RWPE2 (cell line): ENCODE measurements around the gene GLMP.
A peak's percentile ranks its signal among the peaks of the same experiment; 100 is the strongest.

Experiments used
- ATAC-seq: fragments of 200-7000 bp; cut with Tn5 transposase; 3 replicates; pipeline ENCODE4 v1.9.1; 2021; ENCODE audit warnings: low read depth
- DNase-seq: peaks from one replicate; pipeline ENCODE4 v3.0.0-alpha.2; 2020; ENCODE audit warnings: low spot score
- H3K27ac ChIP-seq: fragments of 450-650 bp; 2 replicates; pipeline ENCODE4 v1.5.1; 2017; ENCODE audit warnings: mild to moderate bottlenecking; ENCODE audit not compliant: poor library complexity, severe bottlenecking
- H3K27me3 ChIP-seq: fragments of 250-450 bp; sonication (Bioruptor Pico); 2 replicates; pipeline ENCODE4 v1.5.1; 2021; ENCODE audit warnings: mild to moderate bottlenecking, moderate library complexity; ENCODE audit not compliant: insufficient read depth, poor library complexity, severe bottlenecking
- H3K36me3 ChIP-seq: fragments of 250-450 bp; sonication (Bioruptor Pico); 2 replicates; pipeline ENCODE4 v1.5.1; 2020; ENCODE audit warnings: low read depth, mild to moderate bottlenecking, moderate library complexity
- H3K4me1 ChIP-seq: fragments of 250-450 bp; sonication (Bioruptor Pico); 2 replicates; pipeline ENCODE4 v1.5.1; 2021; ENCODE audit warnings: mild to moderate bottlenecking, moderate library complexity; ENCODE audit not compliant: insufficient read depth, poor library complexity, severe bottlenecking
- H3K4me3 ChIP-seq: fragments of 250-450 bp; sonication (Bioruptor Pico); 2 replicates; pipeline ENCODE4 v1.5.1; 2021; ENCODE audit warnings: mild to moderate bottlenecking, moderate library complexity; ENCODE audit not compliant: severe bottlenecking
- H3K9me3 ChIP-seq: fragments of 250-450 bp; sonication (Bioruptor Pico); 2 replicates; pipeline ENCODE4 v1.5.1; 2021; ENCODE audit warnings: mild to moderate bottlenecking, moderate library complexity; ENCODE audit not compliant: severe bottlenecking
- TF ChIP-seq, protein P1 (sequence below): fragments of 450-650 bp; IDR thresholded peaks from one replicate; pipeline ENCODE4 v1.5.1; 2017; ENCODE audit warnings: mild to moderate bottlenecking, moderate library complexity; ENCODE audit not compliant: poor library complexity, severe bottlenecking

The GLMP gene

DNA sequence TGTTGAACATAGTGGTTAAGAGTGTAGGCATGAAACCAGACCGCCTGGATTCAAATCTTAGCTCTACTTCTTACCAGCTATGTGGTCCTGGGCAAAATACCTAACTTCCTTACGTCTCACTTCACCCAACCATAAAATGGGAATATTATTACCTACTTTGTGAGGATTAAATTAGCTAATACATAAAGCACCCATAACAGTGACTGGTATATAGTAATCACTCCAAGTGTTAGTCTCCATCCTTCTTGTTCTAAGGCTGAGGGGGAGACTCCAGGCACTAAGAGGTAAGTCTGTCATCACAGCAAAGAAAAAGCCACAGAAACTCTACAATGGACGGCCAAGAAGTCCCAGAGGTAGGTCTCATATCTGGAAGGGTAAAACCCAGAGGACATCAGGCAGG lies 15.6 kb downstream of the GLMP start:
- no peaks in the 10 kb centered on the region for H3K27me3 ChIP-seq
- ATAC-seq (no peak), DNase-seq (no peak)
- H3K4me3 ChIP-seq, result no peak overlapping the region
- no peak overlapping the region for H3K27ac ChIP-seq
- no peaks in the 10 kb centered on the region for H3K9me3 ChIP-seq
- peaks cover 57% of the 10 kb centered on the region for H3K36me3 ChIP-seq
- H3K4me1 ChIP-seq, result peaks cover 14% of the 10 kb centered on the region
- TF ChIP-seq, protein P1, sequence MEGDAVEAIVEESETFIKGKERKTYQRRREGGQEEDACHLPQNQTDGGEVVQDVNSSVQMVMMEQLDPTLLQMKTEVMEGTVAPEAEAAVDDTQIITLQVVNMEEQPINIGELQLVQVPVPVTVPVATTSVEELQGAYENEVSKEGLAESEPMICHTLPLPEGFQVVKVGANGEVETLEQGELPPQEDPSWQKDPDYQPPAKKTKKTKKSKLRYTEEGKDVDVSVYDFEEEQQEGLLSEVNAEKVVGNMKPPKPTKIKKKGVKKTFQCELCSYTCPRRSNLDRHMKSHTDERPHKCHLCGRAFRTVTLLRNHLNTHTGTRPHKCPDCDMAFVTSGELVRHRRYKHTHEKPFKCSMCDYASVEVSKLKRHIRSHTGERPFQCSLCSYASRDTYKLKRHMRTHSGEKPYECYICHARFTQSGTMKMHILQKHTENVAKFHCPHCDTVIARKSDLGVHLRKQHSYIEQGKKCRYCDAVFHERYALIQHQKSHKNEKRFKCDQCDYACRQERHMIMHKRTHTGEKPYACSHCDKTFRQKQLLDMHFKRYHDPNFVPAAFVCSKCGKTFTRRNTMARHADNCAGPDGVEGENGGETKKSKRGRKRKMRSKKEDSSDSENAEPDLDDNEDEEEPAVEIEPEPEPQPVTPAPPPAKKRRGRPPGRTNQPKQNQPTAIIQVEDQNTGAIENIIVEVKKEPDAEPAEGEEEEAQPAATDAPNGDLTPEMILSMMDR, result no peak

DNA sequence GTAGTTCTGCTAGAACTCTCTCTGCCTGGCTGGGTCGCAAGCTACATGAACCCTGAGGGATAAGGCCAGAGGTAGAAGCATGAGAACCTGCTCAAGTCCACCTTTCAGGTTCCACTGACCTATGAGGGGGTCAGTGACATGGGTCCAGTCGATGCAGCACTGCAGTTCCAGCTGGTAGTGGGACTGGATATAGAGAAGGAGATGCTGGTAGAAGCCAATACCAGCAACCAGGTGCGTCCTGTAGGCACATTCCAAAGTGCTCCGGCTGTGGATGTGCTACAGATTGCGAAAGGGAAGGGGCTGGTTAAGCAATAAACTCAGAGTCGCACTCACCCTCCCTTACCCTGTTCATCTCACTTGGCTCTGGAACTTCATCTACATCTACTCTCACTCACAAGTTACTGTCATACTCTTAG lies 18.5 kb downstream of the GLMP start:
- ATAC-seq (peak; percentile 64), DNase-seq (no peak)
- peaks cover 9% of the 10 kb centered on the region for H3K4me1 ChIP-seq
- H3K27me3 ChIP-seq, result no peaks in the 10 kb centered on the region
- no peaks in the 10 kb centered on the region for H3K9me3 ChIP-seq
- H3K4me3 ChIP-seq, result no peak overlapping the region
- H3K36me3 ChIP-seq, result peaks cover 84% of the 10 kb centered on the region
- H3K27ac ChIP-seq, result no peak overlapping the region
- TF ChIP-seq, protein P1, result no peak

DNA sequence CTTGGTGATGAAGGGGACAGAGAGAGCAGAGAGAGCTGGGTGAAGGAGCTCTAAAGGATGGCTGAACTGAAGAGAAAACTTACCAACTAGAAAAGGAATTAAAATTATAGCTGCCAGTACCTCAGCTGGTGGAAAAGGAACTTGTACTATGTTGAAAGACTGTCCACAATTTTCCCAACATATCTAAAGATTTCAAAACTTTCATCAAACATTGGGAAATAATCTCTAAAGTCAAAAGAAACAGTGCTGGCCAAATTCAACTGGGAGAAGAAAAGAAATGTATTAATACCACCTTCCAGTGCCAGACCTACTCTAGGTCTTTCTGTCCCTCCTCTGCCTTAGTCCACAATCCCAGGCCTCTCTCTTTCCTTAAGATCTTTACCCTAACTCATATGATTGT lies 18.9 kb downstream of the GLMP start:
- TF ChIP-seq, protein P1, result no peak
- Histone ChIP-seq H3K4me1 (peaks cover 8% of the 10 kb centered on the region), H3K27ac (no peak overlapping the region), H3K27me3 (no peaks in the 10 kb centered on the region), H3K4me3 (no peak overlapping the region), H3K9me3 (no peaks in the 10 kb centered on the region), H3K36me3 (peaks cover 88% of the 10 kb centered on the region)
- ATAC-seq (no peak), DNase-seq (no peak)

DNA sequence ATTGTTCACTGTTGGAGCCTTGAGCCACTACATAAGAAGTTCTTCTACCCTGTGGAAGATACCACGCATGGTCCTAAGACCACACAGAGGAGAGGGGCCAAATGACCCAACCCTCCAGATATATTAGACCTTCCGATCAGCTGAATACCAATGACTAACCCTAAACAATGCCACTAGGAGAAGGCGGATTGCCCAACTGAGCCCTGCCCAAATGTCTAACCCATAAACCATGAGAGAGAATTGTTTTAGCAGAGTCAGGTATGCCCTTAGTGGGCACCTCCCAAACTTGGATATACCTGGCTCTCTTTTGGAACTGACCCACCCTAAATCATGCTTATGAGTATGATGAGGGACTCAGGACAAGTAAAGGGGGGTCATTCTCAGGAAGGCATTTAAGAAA lies 25.2 kb downstream of the GLMP start:
- peaks cover 91% of the 10 kb centered on the region for H3K36me3 ChIP-seq
- no peak overlapping the region for H3K27ac ChIP-seq
- no peaks in the 10 kb centered on the region for H3K9me3 ChIP-seq
- DNase-seq (no peak), ATAC-seq (peak; percentile 40; the same call in 2 of the 3 replicates)
- H3K4me3 ChIP-seq, result no peak overlapping the region
- no peaks in the 10 kb centered on the region for H3K4me1 ChIP-seq
- no peaks in the 10 kb centered on the region for H3K27me3 ChIP-seq
- TF ChIP-seq, protein P1, result no peak

DNA sequence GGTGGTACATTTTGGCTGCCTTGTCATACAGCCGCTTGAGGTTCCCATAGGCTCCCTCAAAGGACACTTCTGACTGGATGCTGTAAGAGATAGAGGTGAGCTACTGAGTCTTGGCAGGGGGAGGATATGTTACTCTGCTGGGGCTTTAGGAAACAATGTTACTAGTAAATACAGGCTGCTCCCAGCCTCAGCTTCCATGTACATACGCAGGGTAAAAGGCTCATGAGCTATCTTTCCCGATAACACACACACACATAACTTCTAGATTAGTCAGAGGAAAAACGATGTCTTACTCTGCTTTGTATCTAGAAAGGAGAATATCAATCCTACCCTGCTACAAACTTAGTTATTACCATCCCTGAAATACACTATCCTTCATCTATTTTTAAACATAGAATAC lies 27.1 kb downstream of the GLMP start:
- no peaks in the 10 kb centered on the region for H3K27me3 ChIP-seq
- H3K27ac ChIP-seq, result no peak overlapping the region
- TF ChIP-seq, protein P1, result no peak
- DNase-seq (no peak), ATAC-seq (no peak)
- peaks cover 5% of the 10 kb centered on the region for H3K4me1 ChIP-seq
- H3K36me3 ChIP-seq, result peaks cover 89% of the 10 kb centered on the region
- H3K4me3 ChIP-seq, result no peak overlapping the region
- no peaks in the 10 kb centered on the region for H3K9me3 ChIP-seq
